HEK293 (cell line): Measurements from ENCODE around the gene BEND3.

Experiments used
- CTCF ChIA-PET: fragments of 350-600 bp; formaldehyde crosslinking; extraction: SDS; loops from one replicate; lab custom pipeline; 2021; ENCODE audit warnings: antibody characterized with exemption; lab: Yijun Ruan, JAX
- POLR2A ChIA-PET: fragments of 300-600 bp; formaldehyde crosslinking; extraction: SDS; loops from one replicate; lab custom pipeline; 2020; ENCODE audit warnings: antibody characterized with exemption, inconsistent platforms; lab: Yijun Ruan, JAX
- H3K27ac ChIP-seq: fragments of 200-500 bp; sonication (Bioruptor generic); 2 replicates; pipeline ENCODE4 v1.5.1; 2014; ENCODE audit warnings: low read depth, low read length, control low read depth, inconsistent platforms; ENCODE audit errors: extremely low read depth
- H3K36me3 ChIP-seq, 2 experiments: fragments of 200-500 bp in 1 of 2; sonication (Bioruptor generic) in 1 of 2; 1 replicate in 1 of 2; 2 replicates in 1 of 2; pipeline ENCODE4 v1.5.1; 2014 to 2017; ENCODE audit warnings: inconsistent platforms in 2 of 2, low read length in 2 of 2; ENCODE audit not compliant: control insufficient read depth in 2 of 2, insufficient read depth in 1 of 2
- H3K4me1 ChIP-seq: fragments of 200-500 bp; sonication (Bioruptor generic); 2 replicates; pipeline ENCODE4 v1.5.1; 2014; ENCODE audit warnings: mild to moderate bottlenecking, low read length, inconsistent platforms; ENCODE audit not compliant: control insufficient read depth, insufficient read depth
- H3K4me3 ChIP-seq: 2 replicates; pipeline ENCODE4 v1.5.1; 2011; ENCODE audit warnings: low read depth, mild to moderate bottlenecking, control low read depth, low read length, moderate library complexity
- H3K9me3 ChIP-seq: fragments of 200-500 bp; sonication (Bioruptor generic); 2 replicates; pipeline ENCODE4 v1.5.1; 2014; ENCODE audit warnings: low read depth, low read length, inconsistent platforms; ENCODE audit not compliant: control insufficient read depth, insufficient read depth
- HOXA7 ChIP-seq: sonication (generic); formaldehyde crosslinking; IDR thresholded peaks from 2 replicates; pipeline ENCODE4 v1.8.1; 2022; ENCODE audit warnings: missing genetic modification reagents, borderline replicate concordance
- HOXD13 ChIP-seq: sonication (generic); formaldehyde crosslinking; IDR thresholded peaks from 2 replicates; pipeline ENCODE4 v1.8.0; 2022; ENCODE audit warnings: missing genetic modification reagents, borderline replicate concordance
- KLF9 ChIP-seq: fragments of 450-650 bp; formaldehyde crosslinking; IDR thresholded peaks from 2 replicates; pipeline ENCODE4 v1.5.1; 2016; ENCODE audit warnings: missing biosample characterization, missing genetic modification characterization, low read depth
- PBX3 ChIP-seq: sonication (generic); formaldehyde crosslinking; IDR thresholded peaks from 2 replicates; pipeline ENCODE4 v1.8.1; 2022; ENCODE audit warnings: mild to moderate bottlenecking, moderate library complexity, missing genetic modification reagents
- YY1 ChIP-seq: fragments of 450-650 bp; formaldehyde crosslinking; IDR thresholded peaks from 2 replicates; pipeline ENCODE4 v1.5.1; 2018; ENCODE audit warnings: missing biosample characterization, missing genetic modification characterization
- ZBTB1 ChIP-seq: fragments of 450-650 bp; formaldehyde crosslinking; IDR thresholded peaks from 2 replicates; pipeline ENCODE4 v1.5.1; 2016; ENCODE audit warnings: missing biosample characterization, missing genetic modification characterization
- ZBTB44 ChIP-seq: fragments of 450-650 bp; IDR thresholded peaks from 2 replicates; pipeline ENCODE4 v1.5.1; 2018; ENCODE audit warnings: missing biosample characterization, mild to moderate bottlenecking, missing genetic modification characterization
- ZFHX2 ChIP-seq: fragments of 450-650 bp; formaldehyde crosslinking; conservative IDR thresholded peaks from 2 replicates; pipeline ENCODE4 v1.5.1; 2016; ENCODE audit warnings: missing biosample characterization, missing genetic modification characterization
- ZFP69B ChIP-seq: fragments of 450-650 bp; formaldehyde crosslinking; IDR thresholded peaks from 2 replicates; pipeline ENCODE4 v1.5.1; 2016; ENCODE audit warnings: missing biosample characterization, missing genetic modification characterization
- ZNF10 ChIP-seq: fragments of 450-650 bp; formaldehyde crosslinking; IDR thresholded peaks from 2 replicates; pipeline ENCODE4 v1.5.1; 2017; ENCODE audit warnings: missing biosample characterization, missing genetic modification characterization
- ZNF133 ChIP-seq: fragments of 450-650 bp; formaldehyde crosslinking; IDR thresholded peaks from 2 replicates; pipeline ENCODE4 v1.5.1; 2016; ENCODE audit warnings: missing biosample characterization, missing genetic modification characterization
- ZNF2 ChIP-seq: fragments of 450-650 bp; formaldehyde crosslinking; IDR thresholded peaks from 2 replicates; pipeline ENCODE4 v1.5.1; 2016; ENCODE audit warnings: missing biosample characterization, missing genetic modification characterization
- ZNF280C ChIP-seq: fragments of 450-650 bp; formaldehyde crosslinking; IDR thresholded peaks from 2 replicates; pipeline ENCODE4 v1.5.1; 2016; ENCODE audit warnings: missing biosample characterization, missing genetic modification characterization
- ZNF341 ChIP-seq: fragments of 450-650 bp; formaldehyde crosslinking; IDR thresholded peaks from 2 replicates; pipeline ENCODE4; 2016; ENCODE audit warnings: low read depth, missing biosample characterization, missing genetic modification characterization
- ZNF416 ChIP-seq: fragments of 450-650 bp; formaldehyde crosslinking; IDR thresholded peaks from 2 replicates; pipeline ENCODE4 v1.5.1; 2016; ENCODE audit warnings: missing biosample characterization, missing genetic modification characterization
- ZNF561 ChIP-seq: fragments of 450-650 bp; IDR thresholded peaks from 2 replicates; pipeline ENCODE4 v1.5.1; 2018; ENCODE audit warnings: missing biosample characterization, missing genetic modification characterization, borderline replicate concordance
- ZNF596 ChIP-seq: fragments of 450-650 bp; IDR thresholded peaks from 2 replicates; pipeline ENCODE4 v1.5.0; 2018; ENCODE audit warnings: missing biosample characterization, mild to moderate bottlenecking, missing genetic modification characterization, moderate library complexity
- ZNF600 ChIP-seq: fragments of 450-650 bp; formaldehyde crosslinking; IDR thresholded peaks from 2 replicates; pipeline ENCODE4 v1.5.1; 2016; ENCODE audit warnings: missing biosample characterization, missing genetic modification characterization
- ZNF654 ChIP-seq: fragments of 450-650 bp; formaldehyde crosslinking; IDR thresholded peaks from 2 replicates; pipeline ENCODE4 v1.5.1; 2016; ENCODE audit warnings: low read depth, missing biosample characterization, missing genetic modification characterization
- ZNF660 ChIP-seq: fragments of 450-650 bp; IDR thresholded peaks from 2 replicates; pipeline ENCODE4 v1.5.1; 2018; ENCODE audit warnings: missing biosample characterization, mild to moderate bottlenecking, missing genetic modification characterization
- ZNF677 ChIP-seq: fragments of 450-650 bp; IDR thresholded peaks from 2 replicates; pipeline ENCODE4 v1.5.0; 2018; ENCODE audit warnings: missing biosample characterization, mild to moderate bottlenecking, missing genetic modification characterization, moderate library complexity
- ZNF692 ChIP-seq: fragments of 450-650 bp; formaldehyde crosslinking; IDR thresholded peaks from 2 replicates; pipeline ENCODE4 v1.5.1; 2016; ENCODE audit warnings: missing biosample characterization, missing genetic modification characterization
- ZNF785 ChIP-seq: fragments of 450-650 bp; formaldehyde crosslinking; IDR thresholded peaks from 2 replicates; pipeline ENCODE4 v1.5.1; 2016; ENCODE audit warnings: missing biosample characterization, missing genetic modification characterization
- ZSCAN30 ChIP-seq: fragments of 450-650 bp; IDR thresholded peaks from 2 replicates; pipeline ENCODE4 v1.5.1; 2018; ENCODE audit warnings: missing biosample characterization, mild to moderate bottlenecking, missing genetic modification characterization, moderate library complexity
- TF ChIP-seq, protein P1 (sequence below): fragments of 450-650 bp; formaldehyde crosslinking; IDR thresholded peaks from 2 replicates; pipeline ENCODE4 v1.5.1; 2016; ENCODE audit warnings: missing biosample characterization, missing genetic modification characterization
- TF ChIP-seq, protein P2 (sequence below): fragments of 450-650 bp; formaldehyde crosslinking; IDR thresholded peaks from 2 replicates; pipeline ENCODE4 v1.5.1; 2016; ENCODE audit warnings: missing biosample characterization, missing genetic modification characterization

Gene BEND3

GRCh38 chr6:107114213-107114925, 946 bp downstream of the BEND3 start:
- Histone ChIP-seq H3K9me3 (no peaks in the 10 kb centered on the region), H3K27ac (peak overlapping the region; percentile 83), H3K4me3 (peak overlapping the region; percentile 74), H3K36me3 (no peaks in the 10 kb centered on the region; a peak in 1 of 3 replicates), H3K4me1 (peaks cover 4% of the 10 kb centered on the region; the same call in 1 of the 2 replicates)
- ChIA-PET POLR2A (interaction anchor here (0.6 to 1.4 kb wide), 10 partner anchors 10 to 779 kb away, joined by 3 to 10 read pairs (median 4); partner anchors contain the start of genes MTRES1 and PDSS2), CTCF (interaction anchor here (0.6 to 1.5 kb wide), 26 partner anchors 11 to 849 kb away, joined by 3 to 11 read pairs (median 4); partner anchors contain the start of gene MTRES1)
- TF ChIP-seq ZFHX2 (tag by site-specific recombination) (peak; percentile 32), ZNF10 (peak; percentile 19; the same call in 1 of the 2 replicates), ZSCAN30 (peak; percentile 97), ZBTB1 (tag by site-specific recombination) (no peak), ZNF785 (0 out of 2 replicates have a peak, but pooled peaks have one; percentile 48), YY1 (tag by site-specific recombination) (peak; percentile 61), HOXD13 (CRISPR knock-in tag) (no peak), PBX3 (CRISPR knock-in tag) (peak; percentile 91; the same call in 1 of the 2 replicates), ZNF341 (tag by site-specific recombination) (peak; percentile 56), ZNF416 (tag by site-specific recombination) (no peak), ZNF596 (tag by site-specific recombination) (peak; percentile 89), HOXA7 (CRISPR knock-in tag) (no peak; the same call in 1 of the 2 replicates), ZNF2 (tag by site-specific recombination) (0 out of 2 replicates have a peak, but pooled peaks have one; percentile 55), ZNF600 (tag by site-specific recombination) (0 out of 2 replicates have a peak, but pooled peaks have one; percentile 28), KLF9 (tag by site-specific recombination) (0 out of 2 replicates have a peak, but pooled peaks have one; percentile 39), ZNF692 (peak; percentile 62; the same call in 1 of the 2 replicates), ZNF280C (tag by site-specific recombination) (no peak), ZNF660 (tag by site-specific recombination) (peak; percentile 99), ZNF654 (tag by site-specific recombination) (no peak), ZNF133 (no peak), ZNF561 (tag by site-specific recombination) (peak; percentile 82; the same call in 1 of the 2 replicates), ZFP69B (peak; percentile 36; the same call in 1 of the 2 replicates), ZBTB44 (tag by site-specific recombination) (peak; percentile 70), ZNF677 (tag by site-specific recombination) (no peak)
- TF ChIP-seq, protein P1, sequence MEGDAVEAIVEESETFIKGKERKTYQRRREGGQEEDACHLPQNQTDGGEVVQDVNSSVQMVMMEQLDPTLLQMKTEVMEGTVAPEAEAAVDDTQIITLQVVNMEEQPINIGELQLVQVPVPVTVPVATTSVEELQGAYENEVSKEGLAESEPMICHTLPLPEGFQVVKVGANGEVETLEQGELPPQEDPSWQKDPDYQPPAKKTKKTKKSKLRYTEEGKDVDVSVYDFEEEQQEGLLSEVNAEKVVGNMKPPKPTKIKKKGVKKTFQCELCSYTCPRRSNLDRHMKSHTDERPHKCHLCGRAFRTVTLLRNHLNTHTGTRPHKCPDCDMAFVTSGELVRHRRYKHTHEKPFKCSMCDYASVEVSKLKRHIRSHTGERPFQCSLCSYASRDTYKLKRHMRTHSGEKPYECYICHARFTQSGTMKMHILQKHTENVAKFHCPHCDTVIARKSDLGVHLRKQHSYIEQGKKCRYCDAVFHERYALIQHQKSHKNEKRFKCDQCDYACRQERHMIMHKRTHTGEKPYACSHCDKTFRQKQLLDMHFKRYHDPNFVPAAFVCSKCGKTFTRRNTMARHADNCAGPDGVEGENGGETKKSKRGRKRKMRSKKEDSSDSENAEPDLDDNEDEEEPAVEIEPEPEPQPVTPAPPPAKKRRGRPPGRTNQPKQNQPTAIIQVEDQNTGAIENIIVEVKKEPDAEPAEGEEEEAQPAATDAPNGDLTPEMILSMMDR (tag by site-specific recombination), result 0 out of 2 replicates have a peak, but pooled peaks have one; percentile 29
- TF ChIP-seq, protein P2, sequence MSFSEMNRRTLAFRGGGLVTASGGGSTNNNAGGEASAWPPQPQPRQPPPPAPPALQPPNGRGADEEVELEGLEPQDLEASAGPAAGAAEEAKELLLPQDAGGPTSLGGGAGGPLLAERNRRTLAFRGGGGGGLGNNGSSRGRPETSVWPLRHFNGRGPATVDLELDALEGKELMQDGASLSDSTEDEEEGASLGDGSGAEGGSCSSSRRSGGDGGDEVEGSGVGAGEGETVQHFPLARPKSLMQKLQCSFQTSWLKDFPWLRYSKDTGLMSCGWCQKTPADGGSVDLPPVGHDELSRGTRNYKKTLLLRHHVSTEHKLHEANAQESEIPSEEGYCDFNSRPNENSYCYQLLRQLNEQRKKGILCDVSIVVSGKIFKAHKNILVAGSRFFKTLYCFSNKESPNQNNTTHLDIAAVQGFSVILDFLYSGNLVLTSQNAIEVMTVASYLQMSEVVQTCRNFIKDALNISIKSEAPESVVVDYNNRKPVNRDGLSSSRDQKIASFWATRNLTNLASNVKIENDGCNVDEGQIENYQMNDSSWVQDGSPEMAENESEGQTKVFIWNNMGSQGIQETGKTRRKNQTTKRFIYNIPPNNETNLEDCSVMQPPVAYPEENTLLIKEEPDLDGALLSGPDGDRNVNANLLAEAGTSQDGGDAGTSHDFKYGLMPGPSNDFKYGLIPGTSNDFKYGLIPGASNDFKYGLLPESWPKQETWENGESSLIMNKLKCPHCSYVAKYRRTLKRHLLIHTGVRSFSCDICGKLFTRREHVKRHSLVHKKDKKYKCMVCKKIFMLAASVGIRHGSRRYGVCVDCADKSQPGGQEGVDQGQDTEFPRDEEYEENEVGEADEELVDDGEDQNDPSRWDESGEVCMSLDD, result no peak
